Purkinje cell (primary cell): ENCODE data around the gene INPP5F. TPM values are rescaled to one million over a fixed set of nuclear protein-coding genes. Genes with fewer than 3 reads are reported as not detected.

Source experiments
- polyA plus RNA-seq: library from polyadenylated mRNA; unstranded; fragments of >200 nt; fragmentation: Nextera tagmentation; gene quantifications from 2 replicates; pipeline ENCODE4 v1.2.1, GENCODE V29; 2014

INPP5F gene, protein sequence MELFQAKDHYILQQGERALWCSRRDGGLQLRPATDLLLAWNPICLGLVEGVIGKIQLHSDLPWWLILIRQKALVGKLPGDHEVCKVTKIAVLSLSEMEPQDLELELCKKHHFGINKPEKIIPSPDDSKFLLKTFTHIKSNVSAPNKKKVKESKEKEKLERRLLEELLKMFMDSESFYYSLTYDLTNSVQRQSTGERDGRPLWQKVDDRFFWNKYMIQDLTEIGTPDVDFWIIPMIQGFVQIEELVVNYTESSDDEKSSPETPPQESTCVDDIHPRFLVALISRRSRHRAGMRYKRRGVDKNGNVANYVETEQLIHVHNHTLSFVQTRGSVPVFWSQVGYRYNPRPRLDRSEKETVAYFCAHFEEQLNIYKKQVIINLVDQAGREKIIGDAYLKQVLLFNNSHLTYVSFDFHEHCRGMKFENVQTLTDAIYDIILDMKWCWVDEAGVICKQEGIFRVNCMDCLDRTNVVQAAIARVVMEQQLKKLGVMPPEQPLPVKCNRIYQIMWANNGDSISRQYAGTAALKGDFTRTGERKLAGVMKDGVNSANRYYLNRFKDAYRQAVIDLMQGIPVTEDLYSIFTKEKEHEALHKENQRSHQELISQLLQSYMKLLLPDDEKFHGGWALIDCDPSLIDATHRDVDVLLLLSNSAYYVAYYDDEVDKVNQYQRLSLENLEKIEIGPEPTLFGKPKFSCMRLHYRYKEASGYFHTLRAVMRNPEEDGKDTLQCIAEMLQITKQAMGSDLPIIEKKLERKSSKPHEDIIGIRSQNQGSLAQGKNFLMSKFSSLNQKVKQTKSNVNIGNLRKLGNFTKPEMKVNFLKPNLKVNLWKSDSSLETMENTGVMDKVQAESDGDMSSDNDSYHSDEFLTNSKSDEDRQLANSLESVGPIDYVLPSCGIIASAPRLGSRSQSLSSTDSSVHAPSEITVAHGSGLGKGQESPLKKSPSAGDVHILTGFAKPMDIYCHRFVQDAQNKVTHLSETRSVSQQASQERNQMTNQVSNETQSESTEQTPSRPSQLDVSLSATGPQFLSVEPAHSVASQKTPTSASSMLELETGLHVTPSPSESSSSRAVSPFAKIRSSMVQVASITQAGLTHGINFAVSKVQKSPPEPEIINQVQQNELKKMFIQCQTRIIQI
- 72.6 and 81.5 TPM in 2 replicates for polyA plus RNA-seq

DNA sequence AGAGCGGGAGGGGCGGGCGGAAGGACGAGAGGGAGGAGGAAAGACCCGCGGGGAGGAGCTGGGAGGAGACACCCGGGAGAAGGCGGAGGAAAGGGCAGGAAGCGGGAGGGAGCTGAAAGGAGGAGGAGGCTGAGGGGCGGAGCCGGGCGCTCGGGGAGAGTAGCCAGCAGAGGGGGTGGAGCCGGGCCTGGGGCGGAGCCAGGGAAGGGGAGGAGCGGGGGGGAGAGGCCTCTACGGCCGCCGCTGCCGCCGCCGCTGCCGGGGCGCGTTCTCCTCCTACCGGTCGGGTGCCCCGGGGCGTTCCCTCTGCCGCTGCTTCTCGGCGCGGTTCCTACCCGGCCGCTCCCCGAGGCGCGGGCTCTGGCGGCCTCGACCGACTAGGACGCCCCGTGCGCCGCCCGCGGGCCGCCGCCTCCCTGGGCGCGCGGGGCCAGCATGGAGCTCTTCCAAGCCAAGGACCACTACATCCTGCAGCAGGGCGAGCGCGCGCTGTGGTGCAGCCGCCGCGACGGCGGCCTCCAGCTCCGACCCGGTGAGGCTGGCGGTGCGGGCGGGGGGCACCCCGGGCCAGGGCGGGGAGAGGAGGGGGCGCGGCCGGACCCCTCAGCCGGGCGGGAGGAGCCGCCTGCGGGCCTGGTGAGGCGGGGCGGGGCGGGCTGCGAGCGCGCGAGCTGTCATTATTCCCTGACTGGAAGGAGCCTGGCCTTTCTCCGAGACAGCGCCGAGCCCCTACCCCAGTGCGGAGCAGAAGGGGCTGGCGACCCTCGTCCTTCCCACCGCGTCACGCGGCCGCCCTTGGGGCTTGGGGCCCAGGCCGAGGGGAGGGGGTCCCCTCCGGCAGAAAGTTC lies at the start of gene INPP5F:
INPP5F (plus strand) TSS at position 223 of the 848 bp plus-strand sequence; CDS start at position 436, 213 bp downstream.

DNA sequence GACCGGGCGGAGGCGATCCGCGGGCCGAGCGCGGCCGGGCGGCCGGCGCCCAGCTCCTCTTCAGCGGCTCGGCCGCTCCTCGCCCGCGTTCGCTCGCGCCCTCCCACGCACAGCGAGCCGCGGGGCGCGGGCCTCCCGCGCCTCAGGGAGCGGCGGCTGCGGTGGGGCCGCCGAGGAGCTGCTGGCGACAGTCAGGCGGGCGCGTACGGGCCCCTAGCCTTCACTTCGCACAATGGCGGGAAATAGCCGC lies 146.7 kb downstream of the INPP5F start, which contains the start of gene MCMBP:
MCMBP (minus strand) TSS at position 234 of the 250 bp plus-strand sequence. CDS start 259 bp downstream, outside the sequence.

Other genes starting within 250 kb of the INPP5F start
- gene RGS10, start 183.3 kb upstream of the INPP5F start, polyA plus RNA-seq: 47.4 and 56.5 TPM in 2 replicates
- 47.7 and 56.7 TPM in 2 replicates for gene TIAL1, start 129.1 kb upstream of the INPP5F start, polyA plus RNA-seq
- 29.2 and 40.2 TPM in 2 replicates for gene BAG3, start 74.7 kb upstream of the INPP5F start, polyA plus RNA-seq
- gene MCMBP, start 146.8 kb downstream of the INPP5F start, polyA plus RNA-seq: 8.7 and 10.2 TPM in 2 replicates
- 6.5 and 11.6 TPM in 2 replicates for gene SEC23IP, start 166.7 kb downstream of the INPP5F start, polyA plus RNA-seq